ENCODE data around the gene AGBL3.
"Not testable (repeated sequence)": the region's sequence is repeated elsewhere in the genome, so short reads cannot be mapped to it uniquely, and the experiment has no call there.

Gene AGBL3

GRCh38 chr7:134963036-134963435, 23.3 kb upstream of the AGBL3 start:
- DNase-seq (ENCODE audit: low read depth in 1 of 2, low spot score in 1 of 2) = no peak

- no peak for DNase-seq (ENCODE audit: low read depth in 1 of 2, low spot score in 1 of 2)
Observed at GRCh38 chr7:134966691-134967090, 19.6 kb upstream of the AGBL3 start.

- no peak for DNase-seq (ENCODE audit: low read depth in 1 of 2, low spot score in 1 of 2)
Observed at GRCh38 chr7:134968110-134968509, 18.2 kb upstream of the AGBL3 start.

- not testable (repeated sequence) for DNase-seq (ENCODE audit: low read depth in 1 of 2, low spot score in 1 of 2)
Observed at GRCh38 chr7:134981645-134982044, 4.7 kb upstream of the AGBL3 start.

GRCh38 chr7:134985894-134986362, 380 bp upstream of the AGBL3 start:
- no peak for DNase-seq (ENCODE audit: low read depth in 1 of 2, low spot score in 1 of 2)

GRCh38 chr7:134988161-134988560, 1.9 kb downstream of the AGBL3 start:
- DNase-seq (ENCODE audit: low read depth in 1 of 2, low spot score in 1 of 2) = no peak

- DNase-seq (ENCODE audit: low read depth in 1 of 2, low spot score in 1 of 2) = no peak
Observed at GRCh38 chr7:134991469-134992339, 5.4 kb downstream of the AGBL3 start.

GRCh38 chr7:134992626-134993179, 6.4 kb downstream of the AGBL3 start:
- no peak for DNase-seq (ENCODE audit: low read depth in 1 of 2, low spot score in 1 of 2)

GRCh38 chr7:134993877-134994456, 7.7 kb downstream of the AGBL3 start:
- DNase-seq (ENCODE audit: low read depth in 1 of 2, low spot score in 1 of 2) = no peak

GRCh38 chr7:134995239-134996096, 9.2 kb downstream of the AGBL3 start:
- DNase-seq (ENCODE audit: low read depth in 1 of 2, low spot score in 1 of 2) = no peak

- DNase-seq (ENCODE audit: low read depth in 1 of 2, low spot score in 1 of 2) = no peak
Observed at GRCh38 chr7:134996097-134996550, 9.8 kb downstream of the AGBL3 start.

- DNase-seq (ENCODE audit: low read depth in 1 of 2, low spot score in 1 of 2) = no peak
Observed at GRCh38 chr7:134997214-134997885, 11.0 kb downstream of the AGBL3 start.

GRCh38 chr7:134999136-134999535, 12.8 kb downstream of the AGBL3 start:
- no peak for DNase-seq (ENCODE audit: low read depth in 1 of 2, low spot score in 1 of 2)

GRCh38 chr7:135001390-135002165, 15.3 kb downstream of the AGBL3 start:
- no peak for DNase-seq (ENCODE audit: low read depth in 1 of 2, low spot score in 1 of 2)

- DNase-seq (ENCODE audit: low read depth in 1 of 2, low spot score in 1 of 2) = no peak
Observed at GRCh38 chr7:135012229-135012628, 25.9 kb downstream of the AGBL3 start.

- DNase-seq (ENCODE audit: low read depth in 1 of 2, low spot score in 1 of 2) = no peak
Observed at GRCh38 chr7:135023622-135024021, 37.3 kb downstream of the AGBL3 start.

- no peak for DNase-seq (ENCODE audit: low read depth in 1 of 2, low spot score in 1 of 2)
Observed at GRCh38 chr7:135035252-135035651, 48.9 kb downstream of the AGBL3 start.

- DNase-seq (ENCODE audit: low read depth in 1 of 2, low spot score in 1 of 2) = not testable (repeated sequence)
Observed at GRCh38 chr7:135067017-135067416, 80.7 kb downstream of the AGBL3 start.

GRCh38 chr7:135074096-135074495, 87.8 kb downstream of the AGBL3 start:
- no peak for DNase-seq (ENCODE audit: low read depth in 1 of 2, low spot score in 1 of 2)

- DNase-seq (ENCODE audit: low read depth in 1 of 2, low spot score in 1 of 2) = no peak
Observed at GRCh38 chr7:135074531-135074930, 88.2 kb downstream of the AGBL3 start.

Data from activated CD4-positive, alpha-beta T cell treated with anti-CD3 and anti-CD28 coated beads, Interleukin-2, amount 50 U/mL, for 24 hours (primary cell).